HL-60 (cell line): Measurements from ENCODE around the gene ASTN2.

Source experiments
- CTCF ChIP-seq: IDR thresholded peaks from one replicate; pipeline ENCODE4 v1.5.1; 2011; ENCODE audit warnings: low read length, control low read depth, inconsistent platforms; ENCODE audit not compliant: insufficient read depth
- REST ChIP-seq: IDR thresholded peaks from 2 replicates; pipeline ENCODE4 v1.6.1; 2012; ENCODE audit warnings: low read depth; ENCODE audit not compliant: insufficient replicate concordance

- TF ChIP-seq REST (no peak), CTCF (no peak)
Observed at GRCh38 chr9:117000196-117000723, 414.6 kb downstream of the ASTN2 start.
